ENCODE results near the gene SMG7.

Gene SMG7

DNA sequence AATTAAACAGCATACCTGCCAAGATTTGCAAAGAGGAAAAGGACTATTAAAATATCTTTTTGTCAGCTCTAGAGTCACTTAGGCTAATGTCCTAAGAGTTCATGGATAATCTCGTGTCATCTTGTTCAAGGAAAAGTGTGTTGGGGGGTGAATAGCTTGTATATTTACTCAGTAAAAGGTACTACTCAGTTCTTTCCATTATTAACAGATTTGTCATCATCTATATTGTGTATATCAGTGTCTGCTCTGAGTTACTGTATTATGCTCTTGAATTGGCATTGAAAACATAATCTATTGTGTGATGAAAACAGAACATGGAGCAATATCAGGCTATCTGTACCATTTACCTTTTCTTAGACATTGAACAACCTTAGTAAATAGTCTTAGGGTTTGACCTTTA, 41.9 kb downstream of the SMG7 start:
- FAIRE-seq: no peak

DNA sequence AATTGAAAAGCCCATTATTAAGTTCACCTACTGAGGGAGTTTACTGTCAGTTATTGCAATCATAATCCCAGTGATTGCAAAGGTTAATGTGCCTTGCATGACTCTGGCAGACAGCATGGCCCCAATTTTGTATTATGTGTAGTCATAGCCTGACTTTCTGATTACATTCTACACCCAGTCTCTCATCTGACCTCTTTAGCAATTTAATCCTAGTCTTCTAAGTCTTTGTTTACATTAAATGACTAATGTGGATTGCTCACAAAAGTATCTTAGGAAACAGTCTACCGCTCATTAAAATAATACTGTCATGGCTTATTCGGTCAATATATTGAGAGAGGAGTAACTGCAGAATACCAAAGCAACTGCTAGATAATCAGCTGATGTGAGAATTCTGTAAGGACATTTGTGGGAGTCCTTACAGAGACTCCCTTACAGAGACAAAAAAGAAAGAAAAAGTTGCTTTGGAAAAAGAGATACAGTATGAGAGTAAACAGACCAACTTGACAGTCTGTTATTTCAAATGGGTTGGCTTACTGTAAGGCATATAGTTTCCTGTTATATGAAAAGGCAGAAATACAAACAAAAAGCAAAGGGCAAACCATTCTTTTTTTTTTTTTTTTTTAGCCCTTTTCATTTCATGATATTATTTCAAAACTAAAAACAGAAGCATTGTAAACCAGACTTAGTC, 42.8 kb downstream of the SMG7 start:
- no peak for FAIRE-seq

DNA sequence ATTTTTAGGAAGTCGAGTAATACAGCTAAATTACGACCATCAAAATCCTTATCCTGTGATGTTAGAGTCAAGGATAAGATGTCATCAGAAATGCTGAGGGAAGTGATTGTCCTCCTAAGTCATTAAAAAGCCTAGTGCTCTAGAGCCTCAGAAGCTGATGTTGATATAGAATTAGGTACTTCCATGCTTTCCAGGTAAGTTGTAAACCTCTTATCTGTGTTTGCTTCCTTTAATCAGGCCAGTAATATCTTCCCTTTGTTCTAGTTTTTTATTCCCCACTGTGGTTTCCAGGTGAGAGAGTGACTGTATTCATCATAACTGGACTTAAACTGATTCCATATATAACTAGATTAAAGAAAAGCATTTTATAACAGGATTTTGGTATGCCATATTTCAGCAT, 44.4 kb downstream of the SMG7 start:
- FAIRE-seq: no peak

DNA sequence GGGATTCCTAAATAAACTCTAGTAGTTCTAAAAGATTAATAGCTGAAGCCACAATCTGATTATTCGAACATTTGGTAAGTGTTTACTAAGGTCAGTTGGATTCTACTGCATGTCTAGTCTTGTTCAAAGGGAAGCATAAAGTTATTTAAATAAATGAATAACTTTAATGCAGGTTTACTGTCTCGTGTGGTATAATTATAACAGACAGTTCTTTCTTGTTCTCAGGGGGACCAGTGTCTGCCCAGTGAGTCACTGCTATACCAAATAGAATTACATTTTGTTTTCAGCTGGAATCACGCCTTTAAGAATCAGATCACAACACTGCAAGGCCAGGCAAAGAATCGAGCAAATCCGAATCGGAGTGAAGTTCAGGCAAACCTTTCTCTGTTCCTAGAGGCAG, 45.1 kb downstream of the SMG7 start:
- no peak for FAIRE-seq

DNA sequence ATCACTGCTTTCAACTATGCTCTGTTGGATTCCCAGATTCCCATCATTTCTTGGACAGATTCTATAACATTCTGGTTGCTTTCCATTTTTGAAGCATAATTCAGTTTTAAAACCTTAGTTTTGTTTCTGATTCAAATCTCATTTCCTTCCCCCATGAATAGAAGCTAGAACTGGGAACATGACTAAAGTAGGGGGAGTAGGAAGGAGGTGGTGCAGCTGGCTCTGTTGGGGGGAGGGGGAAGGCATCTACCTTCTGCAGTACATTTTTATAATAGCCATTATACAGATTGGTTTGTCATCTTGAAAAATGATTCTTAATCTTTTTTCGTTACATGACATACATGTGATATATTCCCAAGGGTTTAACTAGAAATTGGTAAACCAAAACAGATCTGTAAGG, 48.1 kb downstream of the SMG7 start:
- no peak for FAIRE-seq

DNA sequence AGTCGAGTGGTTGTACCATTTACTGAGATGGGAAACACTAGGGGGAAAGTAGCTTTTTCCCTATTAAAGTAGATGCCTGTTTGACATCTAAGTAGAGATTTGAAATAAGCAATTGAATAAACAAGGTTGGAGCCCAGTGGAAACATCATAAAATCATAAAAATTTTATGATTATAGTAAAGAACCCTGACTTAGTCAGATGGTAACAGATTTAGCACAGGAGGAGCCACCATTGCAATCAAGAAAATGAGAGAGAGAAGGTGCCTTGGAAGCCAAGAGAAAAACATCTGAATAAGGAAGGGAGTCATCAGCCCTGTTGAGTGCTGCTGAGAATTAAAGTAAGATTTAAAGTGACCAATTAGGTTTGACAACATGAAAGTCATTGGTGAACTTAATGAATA, 49.8 kb downstream of the SMG7 start:
- no peak for FAIRE-seq

DNA sequence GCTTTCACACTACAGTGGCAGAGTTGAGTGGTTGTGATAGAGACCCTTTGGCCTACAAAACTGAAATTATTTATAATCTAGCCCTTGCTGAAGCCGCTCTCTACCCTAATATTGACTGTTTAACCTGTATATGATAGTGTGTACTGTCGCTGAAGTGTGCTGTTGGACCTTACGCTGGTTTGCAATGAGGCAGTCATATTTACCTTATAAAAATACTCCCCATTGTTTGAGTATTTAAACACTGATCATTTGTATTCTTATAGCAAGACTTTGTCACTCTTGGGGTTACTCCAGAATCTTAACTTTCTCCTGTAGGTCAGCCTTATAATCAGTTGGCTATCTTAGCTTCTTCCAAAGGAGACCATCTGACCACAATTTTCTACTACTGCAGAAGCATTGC, 56.3 kb downstream of the SMG7 start:
- no peak for FAIRE-seq

DNA sequence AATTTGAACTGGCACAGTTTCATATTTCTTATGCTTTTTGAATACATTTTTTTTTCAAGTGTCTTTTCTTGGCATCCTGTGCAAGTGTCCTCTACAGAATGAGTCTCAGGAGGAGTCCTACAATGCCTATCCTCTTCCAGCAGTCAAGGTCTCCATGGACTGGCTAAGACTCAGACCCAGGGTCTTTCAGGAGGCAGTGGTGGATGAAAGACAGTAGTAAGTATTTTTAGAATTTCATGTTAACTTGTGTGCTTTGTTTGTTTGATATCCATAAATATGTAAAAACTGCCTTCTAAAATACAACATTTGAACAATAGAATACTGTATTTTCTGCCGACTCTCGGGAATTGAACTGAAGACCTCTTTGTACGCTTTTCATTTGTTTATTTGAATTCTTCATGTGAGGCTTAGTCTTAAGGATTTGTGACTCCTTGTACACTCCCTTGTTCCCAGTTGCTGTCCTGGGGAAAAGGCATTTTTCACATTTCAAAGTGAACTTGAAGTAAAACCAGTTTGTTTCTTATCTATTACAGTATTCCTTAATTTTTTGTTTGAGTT, 61.4 kb downstream of the SMG7 start:
- no peak for FAIRE-seq

DNA sequence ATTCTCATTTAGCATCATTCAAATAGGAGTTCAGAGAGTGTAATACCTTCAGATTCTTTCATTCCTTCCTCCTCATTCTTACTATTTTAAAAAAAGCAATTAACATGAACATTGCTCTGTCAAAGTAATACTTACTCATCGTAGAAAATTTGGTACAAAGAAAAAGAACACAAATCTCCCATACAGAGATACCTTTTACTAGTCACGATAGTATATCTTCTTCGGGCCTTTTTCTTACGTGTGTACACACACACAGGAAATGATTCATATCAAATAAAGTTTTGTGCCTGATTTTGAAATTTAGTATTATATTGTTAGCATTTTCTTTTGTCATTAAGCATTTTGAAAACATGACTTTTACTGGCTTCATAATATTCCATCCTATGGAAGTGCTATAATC, 65.1 kb downstream of the SMG7 start:
- no peak for FAIRE-seq

DNA sequence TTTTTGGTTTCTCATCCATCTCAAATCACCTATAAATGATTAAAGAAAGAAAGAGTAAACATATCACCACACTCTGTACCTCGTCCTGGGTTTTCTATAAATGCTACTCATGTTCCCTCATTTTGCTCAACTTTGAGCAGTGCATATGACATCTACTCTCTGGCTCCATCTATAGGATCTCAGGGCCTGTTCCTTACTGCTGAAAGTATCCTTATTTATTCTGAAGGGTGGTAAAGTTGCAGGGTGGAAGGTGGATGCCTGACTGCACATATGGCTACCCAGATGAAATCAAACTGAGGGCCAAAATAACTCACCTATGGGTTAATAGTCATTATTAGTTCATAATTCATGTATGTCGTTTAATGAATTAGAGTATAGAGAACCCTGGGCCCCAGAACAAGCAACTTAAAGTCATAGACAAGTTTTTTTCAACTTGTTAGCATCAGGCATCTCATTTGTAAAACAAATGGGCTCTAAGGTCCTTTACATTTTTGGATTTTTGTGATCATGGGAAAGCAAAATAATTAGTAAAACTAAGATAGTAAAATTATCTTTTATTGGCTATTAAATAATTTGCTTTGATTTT, 71.4 kb downstream of the SMG7 start:
- FAIRE-seq: no peak

DNA sequence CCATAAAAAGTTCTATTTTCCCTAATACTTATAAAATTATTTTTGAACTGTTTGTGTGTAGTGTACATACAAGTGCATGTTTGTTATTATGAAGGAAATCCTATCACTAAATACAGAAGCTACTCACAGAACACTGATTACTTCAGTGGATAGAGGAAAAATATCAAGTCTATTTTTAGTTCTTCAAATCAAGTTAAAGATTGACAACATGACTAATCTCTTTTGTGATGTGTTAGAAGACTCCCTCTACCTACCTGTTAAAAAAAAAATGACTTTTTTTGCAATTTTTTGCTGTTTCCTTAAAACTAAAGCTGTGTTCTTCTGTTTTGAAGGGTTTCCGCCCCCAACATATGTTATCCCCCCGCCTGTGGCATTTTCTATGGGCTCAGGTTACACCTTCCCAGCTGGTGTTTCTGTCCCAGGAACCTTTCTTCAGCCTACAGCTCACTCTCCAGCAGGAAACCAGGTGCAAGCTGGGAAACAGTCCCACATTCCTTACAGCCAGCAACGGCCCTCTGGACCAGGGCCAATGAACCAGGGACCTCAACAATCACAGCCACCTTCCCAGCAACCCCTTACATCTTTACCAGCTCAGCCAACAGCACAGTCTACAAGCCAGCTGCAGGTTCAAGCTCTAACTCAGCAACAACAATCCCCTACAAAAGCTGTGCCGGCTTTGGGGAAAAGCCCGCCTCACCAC, 72.4 kb downstream of the SMG7 start:
- FAIRE-seq: no peak

DNA sequence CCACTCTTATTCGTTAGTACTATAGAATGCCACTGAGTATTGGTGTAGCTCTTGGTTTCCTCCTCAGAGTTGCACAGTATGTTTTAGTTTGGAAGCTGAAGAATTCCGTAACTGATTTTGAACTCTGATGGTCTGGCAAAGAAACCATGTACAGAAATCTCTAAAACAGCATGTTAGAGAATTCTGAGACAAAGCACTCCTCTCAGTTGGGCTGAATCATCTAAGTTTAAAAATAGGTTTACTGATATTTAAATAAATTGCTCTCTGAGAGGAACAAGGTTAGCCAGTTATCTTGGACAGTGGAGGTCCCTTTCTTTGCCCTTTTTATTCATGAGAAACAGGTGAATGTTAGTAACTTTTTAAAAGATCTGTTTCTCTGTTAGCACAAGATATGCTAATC, 74.1 kb downstream of the SMG7 start:
- FAIRE-seq: no peak

DNA sequence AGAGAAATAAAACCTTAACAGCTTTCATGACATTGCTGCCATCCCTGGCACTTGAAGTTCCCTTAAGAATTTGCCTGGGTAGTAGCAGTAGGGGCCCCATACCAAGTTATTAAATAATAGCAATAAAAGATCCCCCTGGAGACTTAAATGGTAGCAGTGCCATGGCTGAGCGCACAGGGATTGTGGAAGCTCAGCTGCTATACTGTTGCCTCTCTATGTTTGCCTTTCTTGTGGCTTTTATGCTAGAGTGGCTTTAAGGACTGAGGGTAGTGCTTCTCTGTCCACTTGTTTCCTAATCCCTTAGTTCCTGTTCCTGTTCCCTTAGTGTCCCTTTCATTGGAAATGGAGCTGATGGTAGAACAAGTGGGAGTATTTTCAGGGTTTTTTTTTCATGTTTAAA, 75.8 kb downstream of the SMG7 start:
- FAIRE-seq: no peak

DNA sequence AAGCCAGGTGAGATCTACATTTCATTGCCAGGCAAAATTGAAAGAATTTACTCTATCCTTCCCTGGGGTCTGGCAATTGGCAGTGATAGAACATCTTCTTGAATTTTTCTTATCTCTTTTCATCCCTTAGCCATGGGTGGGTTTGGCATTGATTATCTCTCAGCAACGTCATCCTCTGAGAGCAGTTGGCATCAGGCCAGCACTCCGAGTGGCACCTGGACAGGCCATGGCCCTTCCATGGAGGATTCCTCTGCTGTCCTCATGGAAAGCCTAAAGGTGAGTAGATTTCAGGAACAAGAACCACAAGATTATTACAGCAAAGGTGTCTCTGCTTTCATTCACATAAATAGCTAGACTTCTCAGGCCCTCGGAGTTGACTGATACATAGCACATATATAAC, 78.6 kb downstream of the SMG7 start:
- no peak for FAIRE-seq

DNA sequence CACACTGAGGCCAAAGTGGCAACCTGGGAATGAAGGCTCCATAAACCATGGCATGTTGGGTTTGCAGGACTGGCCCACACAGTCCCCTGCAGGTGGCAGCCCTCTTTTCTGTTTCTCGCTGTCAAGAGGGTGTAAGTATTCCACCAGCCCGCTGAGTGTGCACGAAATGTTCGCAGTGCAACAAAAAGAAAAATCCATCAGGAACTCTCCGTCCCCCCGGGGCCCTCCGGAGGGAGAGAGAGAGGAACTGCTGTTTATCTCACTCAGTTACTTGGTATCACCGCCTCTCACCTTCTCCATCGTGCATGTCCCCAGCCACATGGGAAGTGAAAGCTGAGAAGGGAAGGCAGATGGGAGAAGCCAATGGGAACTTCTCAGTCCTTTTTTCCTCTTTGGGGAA, 79.6 kb downstream of the SMG7 start:
- FAIRE-seq: no peak

DNA sequence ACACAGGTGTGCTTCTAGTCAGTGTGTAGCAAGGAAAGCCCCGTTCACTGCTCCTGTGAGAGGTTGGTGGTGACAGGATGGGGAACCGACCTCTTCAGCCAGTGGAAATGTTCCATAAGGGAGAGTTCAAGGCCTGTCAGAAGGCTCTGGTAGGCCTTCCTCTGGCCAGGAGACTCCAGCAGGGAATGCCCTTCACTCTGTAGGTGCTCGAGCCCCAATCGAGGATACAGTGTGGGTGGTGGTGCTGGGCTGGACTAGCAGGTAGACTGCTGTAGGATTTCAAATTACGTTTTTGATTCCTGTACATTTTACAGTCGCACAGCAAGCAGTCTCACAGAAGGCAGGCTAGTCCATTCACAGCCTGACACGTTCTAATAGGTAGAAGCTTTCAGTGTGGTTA, 80.1 kb downstream of the SMG7 start:
- FAIRE-seq: no peak

DNA sequence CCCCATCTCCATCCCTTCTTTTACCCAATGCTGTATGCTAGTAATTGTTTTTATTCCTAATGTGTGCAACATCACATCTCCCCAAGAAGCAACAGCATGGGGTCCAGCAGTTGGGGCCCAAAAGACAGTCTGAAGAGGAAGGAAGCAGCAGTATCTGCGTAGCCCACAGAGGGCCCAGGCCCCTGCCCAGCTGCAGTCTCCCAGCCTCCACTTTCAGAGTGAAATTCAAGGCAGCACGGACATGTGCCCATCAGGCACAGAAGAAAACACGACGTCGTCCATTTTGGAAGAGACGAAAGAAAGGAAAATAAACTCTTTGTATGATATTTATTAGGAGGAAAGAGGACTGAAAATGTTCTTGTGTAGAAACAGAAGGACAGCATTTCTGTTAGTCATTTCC, 80.6 kb downstream of the SMG7 start:
- FAIRE-seq: no peak

DNA sequence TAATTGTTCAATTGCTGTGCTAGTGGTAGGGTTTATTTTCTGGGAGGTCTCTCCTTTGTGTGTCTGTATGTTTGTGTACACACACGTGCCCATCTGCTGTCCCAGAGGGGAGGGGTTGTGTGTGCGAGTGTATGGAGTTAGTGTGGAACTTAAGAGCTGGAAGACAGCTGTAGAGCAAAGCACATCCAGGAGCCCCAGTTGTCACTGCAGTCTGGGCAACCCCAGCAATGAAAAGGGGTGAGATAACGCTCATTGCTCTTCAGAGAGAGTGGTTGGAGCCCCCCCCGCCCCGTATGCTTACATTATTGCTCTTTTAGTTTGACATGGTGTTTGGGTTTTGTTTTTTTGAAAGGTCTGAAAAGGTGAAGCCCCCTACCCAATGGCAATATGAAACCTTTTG, 81.0 kb downstream of the SMG7 start:
- no peak for FAIRE-seq

DNA sequence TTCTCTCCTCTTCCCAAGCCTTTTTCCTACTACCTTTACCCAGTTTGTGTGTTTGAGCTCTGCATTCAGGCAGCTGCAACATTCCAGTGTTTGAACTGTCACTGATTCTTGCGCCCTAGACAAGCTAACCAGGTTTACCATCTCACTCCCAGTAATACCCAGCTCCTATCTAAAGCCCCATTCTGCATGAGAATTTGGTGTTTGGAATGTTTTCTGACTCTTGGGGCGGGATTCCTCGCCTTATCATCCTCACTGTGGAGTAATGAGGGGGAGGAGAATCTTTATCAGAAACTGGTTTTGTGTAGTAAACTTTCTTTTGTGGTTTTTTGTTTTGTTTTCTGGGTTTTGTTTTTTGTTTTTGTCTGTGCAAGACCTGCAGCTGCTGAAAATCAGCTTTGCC, 81.5 kb downstream of the SMG7 start:
- no peak for FAIRE-seq

DNA sequence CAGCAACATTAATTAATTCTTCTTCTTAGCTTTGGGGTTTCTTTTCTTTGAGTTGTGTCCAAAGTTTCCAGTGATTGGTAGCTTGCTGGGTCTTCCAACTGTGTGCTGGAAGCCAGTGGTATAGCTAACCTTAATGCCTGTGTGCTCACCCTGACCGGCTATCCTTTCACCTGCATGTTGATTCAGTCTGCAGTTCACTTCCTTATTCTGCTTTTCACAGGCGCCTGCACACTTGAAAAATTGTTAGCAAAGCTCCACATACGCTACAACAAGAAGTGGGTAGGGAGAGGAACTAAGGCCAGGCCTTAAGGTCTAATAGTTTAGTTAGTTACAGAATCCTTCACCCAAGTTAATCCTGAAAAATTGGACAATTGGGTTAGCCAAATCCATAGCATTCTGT, 82.3 kb downstream of the SMG7 start:
- no peak for FAIRE-seq

DNA sequence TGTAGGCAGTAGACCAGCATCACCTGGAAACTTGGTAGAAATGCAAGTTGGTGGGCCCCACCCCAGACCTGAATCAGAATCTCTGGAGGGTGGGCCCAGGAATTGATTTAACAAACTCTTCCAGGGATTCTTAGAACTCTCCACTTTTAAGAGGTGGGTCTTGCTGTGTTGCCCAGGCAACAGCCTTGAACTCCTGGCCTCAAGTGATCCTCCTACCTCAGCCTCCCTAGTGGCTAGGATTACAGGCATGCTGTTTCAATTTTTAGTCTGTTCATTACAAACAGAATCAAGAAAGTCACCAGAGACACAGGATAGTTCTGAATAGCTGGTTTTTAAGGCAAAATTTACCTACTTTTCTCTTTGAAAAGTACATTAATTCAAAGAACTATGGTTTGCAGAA, 86.8 kb downstream of the SMG7 start:
- FAIRE-seq: no peak

DNA sequence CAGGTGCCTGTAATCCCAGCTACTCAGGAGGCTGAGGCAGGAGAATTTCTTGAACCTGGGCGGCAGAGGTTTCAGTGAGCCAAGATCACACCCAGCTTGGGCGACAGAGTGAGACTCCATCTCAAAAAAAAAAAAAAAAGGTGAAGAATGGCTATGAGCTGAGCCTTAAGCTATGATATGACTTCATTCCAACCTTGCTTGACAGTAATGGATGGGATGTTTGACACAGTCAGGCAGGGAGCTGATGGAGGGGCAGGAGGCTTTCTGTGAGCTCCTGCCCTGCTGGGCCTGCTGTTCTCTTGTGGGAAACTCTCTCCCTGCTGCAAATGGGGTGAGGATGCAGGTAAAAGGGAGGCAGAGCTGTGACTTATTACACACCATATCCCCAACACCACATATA, 90.4 kb downstream of the SMG7 start:
- FAIRE-seq: no peak

DNA sequence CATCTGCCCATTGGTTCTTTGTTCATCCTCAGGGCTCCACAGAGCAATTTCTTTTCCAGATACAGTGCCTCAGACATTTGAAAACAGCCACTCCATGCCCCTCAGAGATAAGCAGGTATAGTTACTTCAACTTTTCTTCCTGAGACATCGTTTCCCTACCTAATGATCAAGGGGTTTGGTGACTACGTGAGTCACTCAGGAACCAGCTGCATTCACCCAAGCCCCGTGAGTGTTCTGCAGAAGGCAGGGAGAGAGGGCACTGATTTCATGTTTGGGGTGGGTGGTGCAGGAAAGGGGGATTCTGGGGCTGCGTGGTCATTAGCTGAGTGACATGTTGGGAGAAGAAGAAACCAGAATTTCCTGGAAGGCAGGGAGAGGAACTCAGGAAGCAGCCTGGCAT, 93.0 kb downstream of the SMG7 start:
- no peak for FAIRE-seq

DNA sequence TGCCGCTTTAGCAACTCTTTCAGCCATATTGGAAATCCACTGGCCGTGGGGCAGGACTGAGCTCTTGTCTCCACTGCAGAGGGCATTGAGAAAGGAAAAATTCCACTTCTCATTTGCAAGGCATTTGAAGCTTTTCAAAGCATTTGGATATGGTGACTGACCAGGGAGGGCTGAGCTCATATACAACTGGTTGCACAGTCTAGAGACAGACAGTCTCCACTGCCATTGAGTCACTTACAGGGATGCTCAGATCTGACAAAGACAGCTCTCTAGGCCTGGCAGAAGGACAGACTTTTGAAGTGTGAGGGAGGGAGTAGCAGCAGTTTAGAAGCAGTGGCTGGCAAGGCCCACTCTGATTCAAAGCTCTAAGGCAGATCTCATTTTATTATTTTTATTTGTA, 93.7 kb downstream of the SMG7 start:
- FAIRE-seq: no peak

Data from endometrium (tissue), 2 donors.